GM18868 (cell line): ENCODE measurements around the gene GPSM1.
"Not testable (repeated sequence)": the region's sequence is repeated elsewhere in the genome, so short reads cannot be mapped to it uniquely, and the experiment has no call there.

ENCODE experiments used
- ATAC-seq: cut with Tn5 transposase; IDR thresholded peaks from one replicate; pipeline ENCODE4 v1.9.1; 2021; ENCODE audit warnings: mild to moderate bottlenecking, moderate library complexity; ENCODE audit not compliant: unreplicated experiment

GPSM1 gene

DNA sequence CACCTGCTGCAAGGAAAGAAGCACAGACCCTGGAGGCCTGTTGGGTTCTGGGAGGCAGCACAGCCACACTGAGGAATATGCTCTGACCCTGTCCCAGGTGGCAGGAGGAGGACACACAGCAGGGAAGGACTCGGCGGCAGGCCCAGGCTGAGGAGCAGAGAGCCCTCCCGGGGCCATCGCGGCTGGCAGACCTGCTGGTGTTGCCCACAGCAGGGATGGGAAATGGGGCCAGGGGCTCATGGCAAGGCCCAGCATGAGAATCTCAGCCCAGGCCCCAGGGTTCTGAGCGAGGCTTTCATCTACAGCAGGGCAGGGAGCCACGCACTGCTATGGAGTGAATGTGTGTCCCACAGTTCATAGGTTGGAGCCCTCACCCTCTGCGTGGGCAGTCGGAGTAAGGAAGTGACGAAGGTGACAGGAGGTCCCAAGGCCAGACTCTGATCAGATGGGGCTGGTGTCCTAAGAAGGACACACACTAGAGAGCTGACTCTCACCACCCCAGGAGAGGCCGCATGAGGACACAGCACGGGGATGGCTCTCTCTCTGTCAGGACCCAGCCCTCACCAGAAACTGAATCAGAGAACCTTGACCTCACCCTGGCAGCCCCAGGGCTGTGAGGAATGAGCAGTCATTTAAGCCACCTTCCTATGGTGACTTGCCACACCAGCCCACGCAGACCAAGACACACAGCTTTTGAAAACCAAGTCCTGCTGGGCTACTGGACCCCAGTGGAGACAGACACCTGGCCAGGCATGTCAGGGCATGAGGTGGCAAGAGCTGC is 10.3 kb upstream of the GPSM1 start:
- no peak for ATAC-seq

DNA sequence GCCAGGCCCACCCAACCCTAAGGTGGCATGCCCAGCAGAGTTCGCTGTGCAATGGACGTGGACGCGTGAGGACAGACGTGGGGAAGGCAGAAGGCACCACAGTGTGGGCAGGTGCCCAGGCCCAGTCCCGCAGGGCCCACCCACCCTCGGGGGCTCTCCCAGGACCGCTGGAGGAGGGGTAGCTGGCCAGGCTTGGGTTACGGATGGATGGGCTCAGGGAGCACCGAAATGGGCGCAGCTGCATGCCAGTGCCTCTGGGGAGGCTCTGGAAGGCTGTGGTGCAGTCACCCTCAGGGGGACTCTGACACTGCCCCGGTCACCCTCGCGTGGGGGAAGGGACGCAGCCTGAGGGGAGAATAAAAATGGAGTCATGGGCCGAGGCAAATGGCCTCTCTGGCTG is 9.6 kb upstream of the GPSM1 start:
- ATAC-seq: no peak

GRCh38 chr9:136318111-136318775 is 9.1 kb upstream of the GPSM1 start:
- ATAC-seq: no peak

DNA sequence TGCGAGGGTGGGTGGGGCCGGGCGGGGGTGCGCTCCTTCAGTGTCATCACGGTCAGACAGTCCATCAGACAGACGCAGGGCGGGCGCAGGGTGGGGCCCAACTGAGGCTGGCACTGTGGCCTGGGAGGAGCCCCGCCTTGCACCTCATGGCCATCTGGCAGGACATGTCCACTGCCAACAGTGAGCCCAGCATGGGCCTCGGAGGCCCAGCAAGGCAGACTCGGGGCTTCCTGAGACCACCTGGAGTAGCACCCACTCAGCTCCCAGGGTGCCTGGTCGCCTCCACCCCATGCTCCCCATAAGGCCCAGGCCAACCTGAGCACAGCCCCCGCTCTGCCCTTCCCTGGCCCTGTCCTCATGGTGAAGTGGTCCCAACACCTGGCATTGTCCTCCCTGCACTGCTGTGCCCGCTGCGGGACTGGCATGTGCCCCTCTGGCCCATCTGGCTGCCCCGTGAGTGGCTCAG is 8.5 kb upstream of the GPSM1 start:
- ATAC-seq: no peak

DNA sequence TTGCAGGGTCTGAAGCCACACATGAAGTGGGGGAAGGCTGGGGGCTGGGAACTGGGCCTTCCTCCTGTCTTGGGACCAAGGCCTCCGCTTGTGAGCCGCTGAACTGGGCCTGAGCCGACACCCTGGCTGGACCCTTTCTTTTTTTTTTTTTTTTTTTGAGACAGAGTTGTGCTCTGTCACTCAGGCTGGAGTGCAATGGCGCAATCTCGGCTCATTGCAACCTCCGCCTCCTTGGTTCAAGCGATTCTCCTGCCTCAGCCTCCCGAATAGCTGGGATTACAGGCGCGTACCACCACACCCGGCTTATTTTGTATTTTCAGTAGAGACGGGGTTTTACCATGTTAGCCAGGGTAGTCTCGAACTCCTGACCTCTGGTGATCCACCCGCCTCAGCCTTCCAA is 8.1 kb upstream of the GPSM1 start:
- ATAC-seq: not testable (repeated sequence)

GRCh38 chr9:136319955-136320354 is 7.4 kb upstream of the GPSM1 start:
- ATAC-seq: not testable (repeated sequence)

DNA sequence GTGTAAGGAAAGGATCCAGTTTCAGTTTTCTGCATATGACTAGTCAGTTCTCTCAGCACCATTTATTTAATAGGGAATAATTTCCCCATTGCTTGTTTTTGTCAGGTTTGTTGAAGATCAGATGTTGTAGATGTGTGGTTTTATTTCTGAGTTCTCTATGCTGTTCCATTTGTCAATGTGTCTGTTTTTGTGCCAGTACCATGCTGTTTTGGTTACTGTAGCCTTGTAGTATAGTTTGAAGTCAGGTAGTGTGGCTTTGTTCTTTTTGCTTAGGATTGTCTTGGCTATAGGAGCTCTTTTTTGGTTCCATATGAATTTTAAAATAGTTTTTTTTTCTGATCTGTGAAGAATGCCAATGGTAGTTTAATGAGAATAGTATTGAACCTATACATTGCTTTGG is 6.4 kb upstream of the GPSM1 start:
- not testable (repeated sequence) for ATAC-seq

DNA sequence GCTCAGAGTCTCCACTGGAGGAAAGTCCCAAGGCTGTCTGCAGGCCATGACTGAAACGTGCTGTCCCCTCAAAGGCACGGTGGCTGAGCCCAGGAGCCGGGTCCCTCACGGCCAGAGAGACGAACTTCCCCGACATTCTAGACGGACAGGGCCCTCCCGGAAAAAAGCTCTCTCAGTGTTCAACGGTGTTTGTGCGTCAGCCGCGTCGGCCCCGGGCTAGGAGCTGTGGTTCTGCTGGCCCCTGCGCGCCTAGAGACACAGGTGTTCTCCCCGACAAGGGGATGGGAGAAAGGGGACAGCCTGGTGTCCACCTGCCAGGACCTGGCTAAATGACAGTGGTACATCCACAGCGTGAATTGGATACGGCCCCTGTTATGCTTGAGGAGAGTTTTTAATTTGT is 5.8 kb upstream of the GPSM1 start:
- ATAC-seq: no peak

DNA sequence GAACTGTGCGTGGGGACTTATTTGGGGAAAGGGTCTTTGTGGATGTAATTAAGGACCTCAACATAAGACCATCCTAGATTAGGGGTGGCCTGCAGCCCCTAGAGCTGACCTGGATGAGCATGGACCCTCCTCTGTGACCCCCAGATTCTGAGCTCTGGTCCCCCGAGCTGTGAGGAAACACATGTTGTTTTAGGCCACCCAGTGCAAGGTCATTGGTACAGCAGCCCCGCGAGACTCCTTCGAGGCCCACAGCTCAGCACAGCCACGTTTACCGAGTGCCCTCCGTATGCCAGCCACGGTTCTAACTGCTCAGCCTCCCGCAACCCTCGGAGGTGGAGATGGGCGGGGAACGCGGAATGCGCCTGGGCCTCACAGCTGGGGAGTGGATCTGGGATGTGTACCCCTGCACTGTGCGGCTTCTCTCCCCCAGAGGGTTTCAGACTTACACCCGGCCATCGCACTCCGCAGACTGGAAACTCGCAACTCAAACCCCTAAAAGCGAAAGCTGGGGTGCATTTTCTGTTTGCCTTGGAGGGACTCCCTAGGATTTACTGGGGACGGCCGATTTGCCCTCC is 4.5 kb upstream of the GPSM1 start:
- ATAC-seq: no peak

- ATAC-seq: no peak
Observed at GRCh38 chr9:136323371-136323789, 4.0 kb upstream of the GPSM1 start.

- no peak for ATAC-seq
Observed at GRCh38 chr9:136324501-136325300, 2.6 kb upstream of the GPSM1 start.

DNA sequence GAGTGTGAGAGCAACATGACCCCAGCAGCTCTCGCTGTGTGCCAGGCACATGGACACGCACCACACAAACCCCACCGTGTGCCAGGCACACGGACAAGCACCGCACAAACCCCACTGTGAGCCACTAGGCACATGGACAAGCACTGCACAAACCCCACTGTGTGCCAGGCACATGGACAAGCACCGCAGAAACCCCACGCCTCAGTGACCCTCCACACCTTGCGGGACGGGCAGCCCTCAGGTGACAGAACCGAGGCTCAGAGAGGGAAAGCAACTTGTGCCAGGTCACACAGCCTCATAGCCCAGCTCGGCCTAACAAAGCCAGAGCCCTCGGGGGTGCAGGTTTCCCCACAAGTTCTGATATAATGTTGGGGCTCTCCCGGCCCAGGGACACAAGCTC is 2.0 kb upstream of the GPSM1 start:
- ATAC-seq: no peak

GRCh38 chr9:136326061-136326760 is 1.1 kb upstream of the GPSM1 start:
- ATAC-seq: no peak

GRCh38 chr9:136326761-136327303 is 507 bp upstream of the GPSM1 start:
- no peak for ATAC-seq

DNA sequence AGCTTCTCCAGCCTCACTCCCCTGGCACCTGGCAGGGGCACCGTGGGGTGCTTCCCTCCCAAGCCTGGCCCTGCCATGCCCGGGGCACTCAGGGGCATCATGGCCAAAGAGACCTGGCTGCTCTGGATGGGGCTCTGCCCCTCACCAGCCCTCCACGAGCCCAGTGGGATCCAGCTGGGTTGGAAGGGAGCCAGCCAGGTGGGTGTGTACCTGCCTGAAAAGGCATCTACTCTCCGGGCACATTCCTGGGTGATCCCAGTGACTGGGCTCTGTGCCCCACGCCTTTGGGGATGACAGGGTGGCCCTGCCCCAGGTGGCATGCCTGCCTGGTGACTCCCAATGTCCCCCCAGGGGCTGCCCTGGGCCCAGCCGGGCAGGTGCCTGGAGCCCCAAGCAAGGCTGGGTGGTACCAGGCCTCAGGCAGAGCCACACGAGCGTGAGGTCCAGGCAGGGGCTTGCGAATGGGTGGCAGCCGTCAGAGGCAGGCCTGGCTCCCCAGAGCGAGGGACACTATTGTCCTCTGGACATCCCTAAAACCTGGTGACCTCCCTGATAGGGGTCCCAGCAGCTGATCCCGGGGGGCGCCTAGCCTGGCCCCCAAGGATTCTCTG is 777 bp downstream of the GPSM1 start:
- ATAC-seq: no peak

DNA sequence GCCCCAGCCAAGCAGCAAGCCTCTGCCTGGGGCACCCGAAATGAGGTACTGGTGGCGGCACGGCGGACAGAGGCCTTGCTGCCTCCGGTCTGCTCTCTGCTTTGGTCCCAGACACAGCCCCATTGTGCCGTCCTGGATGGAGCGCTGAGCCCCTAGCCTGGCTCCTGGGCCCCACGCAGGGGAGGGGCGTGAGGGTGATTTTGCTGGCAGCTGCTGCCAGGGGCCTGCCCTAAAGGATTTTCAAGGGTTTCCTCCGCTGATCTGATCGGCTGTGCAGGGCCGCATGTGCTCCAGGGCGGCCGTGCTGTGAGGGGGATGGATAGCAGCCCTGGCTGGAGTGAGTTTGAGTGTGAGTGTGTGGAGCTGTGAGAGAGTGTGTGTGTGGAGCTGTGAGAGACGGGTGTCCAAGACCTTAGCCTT is 1.3 kb downstream of the GPSM1 start:
- ATAC-seq: no peak

DNA sequence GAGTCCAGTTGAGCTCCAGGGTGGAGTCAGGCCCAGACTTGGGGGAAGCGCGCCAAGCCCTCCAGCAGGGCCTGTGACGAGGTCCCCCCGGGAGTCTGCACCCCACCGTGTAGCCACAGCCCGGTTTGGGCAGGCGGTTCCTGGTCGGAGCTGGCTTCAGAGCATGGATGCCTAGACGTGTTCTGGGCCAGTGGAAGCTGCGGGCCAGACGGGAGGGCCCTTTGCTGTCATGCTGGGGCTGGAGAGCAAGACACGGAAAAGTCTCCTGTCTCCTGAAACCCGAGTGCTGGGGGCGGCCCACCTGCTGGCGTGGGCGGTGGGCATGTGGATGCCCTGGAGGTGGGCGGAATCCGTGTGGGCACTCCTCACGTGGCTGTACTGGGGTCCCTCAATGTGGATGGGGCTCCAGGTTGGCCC is 1.9 kb downstream of the GPSM1 start:
- no peak for ATAC-seq

DNA sequence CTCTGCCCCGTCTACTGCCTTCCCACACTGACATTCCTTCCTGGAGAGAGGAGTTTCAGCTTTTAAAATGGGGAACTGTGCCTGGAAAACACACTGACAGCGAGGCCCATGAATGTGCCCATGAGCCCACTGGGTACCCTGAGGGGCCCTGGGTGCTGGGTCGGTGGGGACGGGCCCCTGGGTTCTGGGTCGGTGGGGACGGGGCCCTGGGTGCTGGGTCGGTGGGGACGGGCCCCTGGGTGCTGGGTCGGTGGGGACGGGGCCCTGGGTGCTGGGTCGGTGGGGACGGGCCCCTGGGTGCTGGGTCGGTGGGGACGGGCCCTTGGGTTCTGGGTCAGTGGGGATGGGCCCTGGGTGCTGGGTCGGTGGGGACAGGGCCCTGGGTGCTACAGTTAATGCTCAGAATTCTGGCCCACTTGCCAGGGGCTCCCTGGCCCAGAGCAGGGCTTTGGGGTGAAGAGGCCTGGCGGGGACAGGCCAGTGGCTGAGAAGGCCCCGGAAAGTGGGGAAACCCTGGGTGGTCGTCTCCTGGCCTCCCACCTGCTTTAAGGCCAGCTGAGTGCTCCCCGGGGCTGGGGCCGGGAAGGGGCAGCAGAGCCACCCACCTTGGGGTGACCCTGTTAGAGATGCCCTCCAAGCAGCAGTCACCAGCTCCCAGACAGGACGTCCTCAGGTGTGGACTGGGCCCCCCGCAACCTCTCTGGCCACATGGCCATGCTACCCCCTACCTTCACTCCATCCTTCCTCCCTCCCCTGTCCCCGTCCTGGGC is 2.5 kb downstream of the GPSM1 start:
- no peak for ATAC-seq

- no peak for ATAC-seq
Observed at GRCh38 chr9:136330406-136330990, 3.2 kb downstream of the GPSM1 start.
